HG03442 (cell line): ENCODE results near the gene UQCR11.

Source experiments
- ATAC-seq: cut with Tn5 transposase; IDR thresholded peaks from one replicate; pipeline ENCODE4 v1.9.1; 2021; ENCODE audit warnings: mild to moderate bottlenecking, moderate library complexity; ENCODE audit not compliant: unreplicated experiment

The UQCR11 gene

GRCh38 chr19:1618157-1619093 lies 13.2 kb upstream of the UQCR11 start:
- no peak for ATAC-seq

- no peak for ATAC-seq
Measured at GRCh38 chr19:1616875-1617274, 11.6 kb upstream of the UQCR11 start.

DNA sequence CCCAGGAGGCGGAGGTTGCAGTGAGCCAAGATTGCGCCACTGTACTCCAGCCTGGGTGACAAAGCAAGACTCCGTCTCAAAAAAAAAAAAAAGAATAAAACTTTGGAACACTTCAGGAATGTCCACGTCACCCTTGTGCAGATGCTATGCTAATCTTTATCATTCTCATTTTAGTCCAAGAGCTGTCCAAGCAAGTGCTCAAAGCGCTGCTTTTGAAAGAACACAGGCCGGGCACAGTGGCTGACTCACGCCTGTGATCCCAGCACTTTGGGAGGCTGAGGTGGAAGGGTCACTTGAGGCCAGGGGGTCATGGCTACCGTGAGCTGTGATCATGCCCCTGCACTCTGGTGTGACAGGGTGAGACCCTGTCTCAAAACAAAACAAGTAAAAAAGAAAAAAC lies 11.1 kb upstream of the UQCR11 start:
- no peak for ATAC-seq

GRCh38 chr19:1615156-1615765 lies 10.0 kb upstream of the UQCR11 start:
- ATAC-seq: no peak

- ATAC-seq: no peak
Measured at GRCh38 chr19:1613808-1614570, 8.7 kb upstream of the UQCR11 start.

DNA sequence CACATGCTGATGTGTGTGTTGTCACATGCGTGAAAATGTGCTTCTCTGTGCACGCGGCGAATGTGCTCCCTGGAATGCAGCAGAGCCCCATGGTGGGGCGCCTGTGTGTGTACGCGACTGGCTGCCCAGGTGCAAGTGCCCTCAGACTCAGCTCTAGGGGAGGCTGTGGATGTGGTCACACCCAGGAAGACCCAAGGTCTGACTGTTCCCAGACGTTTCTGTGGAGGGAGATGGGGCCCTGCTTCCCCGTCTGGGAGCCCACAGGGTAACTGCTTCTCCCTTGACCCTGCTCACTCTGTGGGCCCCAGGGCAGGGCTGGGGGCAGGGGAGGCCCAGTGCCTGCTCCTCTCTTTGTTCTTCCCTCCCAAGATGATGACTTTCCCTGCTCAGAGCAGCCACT lies 7.9 kb upstream of the UQCR11 start:
- ATAC-seq: no peak

DNA sequence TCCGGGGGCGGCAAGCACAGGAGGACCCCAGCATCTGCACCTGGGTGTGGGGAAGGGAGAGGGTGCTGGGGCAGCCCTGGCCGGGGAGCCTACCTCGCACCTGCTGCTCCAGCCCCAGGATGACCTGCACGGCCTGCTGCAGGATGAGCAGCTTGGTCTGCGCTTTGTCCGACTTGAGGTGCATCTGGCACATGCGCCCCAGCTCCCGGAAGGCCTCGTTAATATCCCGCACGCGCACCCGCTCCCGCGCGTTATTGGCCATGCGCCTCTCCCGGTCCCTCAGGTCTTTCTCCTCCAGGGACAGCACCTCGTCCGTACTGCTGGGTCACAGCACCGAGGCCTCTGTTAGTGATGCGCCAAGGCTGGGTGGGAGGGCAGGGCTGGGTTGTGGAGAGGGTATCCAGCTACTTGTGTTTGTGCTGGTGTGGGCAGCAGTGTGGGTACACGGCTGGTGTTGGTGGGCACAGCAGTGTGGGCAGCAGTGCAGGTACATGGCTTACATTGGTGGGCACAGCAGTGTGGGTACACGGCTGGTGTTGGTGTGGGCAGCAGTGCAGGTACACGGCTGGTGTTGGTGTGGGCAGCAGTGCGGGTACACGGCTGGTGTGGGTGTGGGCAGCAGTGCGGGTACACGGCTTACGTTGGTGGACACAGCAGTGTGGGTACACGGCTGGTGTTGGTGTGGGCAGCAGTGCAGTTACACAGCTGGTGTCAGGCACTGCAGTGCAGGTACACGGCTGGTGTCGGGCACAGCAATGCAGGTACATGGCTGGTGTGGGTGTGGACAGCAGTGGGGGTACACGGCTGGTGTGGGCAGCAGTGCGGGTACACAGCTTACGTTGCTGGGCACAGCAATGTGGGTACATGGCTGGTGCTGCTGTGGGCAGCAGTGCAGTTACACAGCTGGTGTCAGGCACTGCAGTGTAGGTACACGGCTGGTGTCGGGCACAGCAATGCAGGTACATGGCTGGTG lies 7.1 kb upstream of the UQCR11 start:
- ATAC-seq: no peak

DNA sequence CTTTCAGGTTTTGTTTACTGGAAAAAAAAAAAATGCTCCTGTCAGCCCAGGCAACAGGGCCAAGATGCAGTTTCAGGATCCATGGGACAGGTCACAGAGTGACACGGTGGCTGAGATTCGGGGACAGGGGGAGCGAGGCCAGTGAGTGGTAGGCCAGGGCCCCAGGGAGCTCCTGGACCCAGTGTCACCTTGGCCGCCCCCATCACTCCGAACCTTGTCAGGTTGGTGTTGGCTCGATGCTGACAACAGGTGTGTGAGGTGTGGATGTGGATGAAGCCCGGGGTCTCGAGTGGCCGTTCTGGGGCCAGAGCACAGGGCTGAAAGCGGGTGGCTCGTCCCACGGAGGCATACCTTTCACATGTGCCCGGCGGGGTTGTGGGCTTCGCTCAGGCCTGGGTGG lies 6.1 kb upstream of the UQCR11 start:
- no peak for ATAC-seq

GRCh38 chr19:1610579-1610978 lies 5.3 kb upstream of the UQCR11 start:
- ATAC-seq: no peak

DNA sequence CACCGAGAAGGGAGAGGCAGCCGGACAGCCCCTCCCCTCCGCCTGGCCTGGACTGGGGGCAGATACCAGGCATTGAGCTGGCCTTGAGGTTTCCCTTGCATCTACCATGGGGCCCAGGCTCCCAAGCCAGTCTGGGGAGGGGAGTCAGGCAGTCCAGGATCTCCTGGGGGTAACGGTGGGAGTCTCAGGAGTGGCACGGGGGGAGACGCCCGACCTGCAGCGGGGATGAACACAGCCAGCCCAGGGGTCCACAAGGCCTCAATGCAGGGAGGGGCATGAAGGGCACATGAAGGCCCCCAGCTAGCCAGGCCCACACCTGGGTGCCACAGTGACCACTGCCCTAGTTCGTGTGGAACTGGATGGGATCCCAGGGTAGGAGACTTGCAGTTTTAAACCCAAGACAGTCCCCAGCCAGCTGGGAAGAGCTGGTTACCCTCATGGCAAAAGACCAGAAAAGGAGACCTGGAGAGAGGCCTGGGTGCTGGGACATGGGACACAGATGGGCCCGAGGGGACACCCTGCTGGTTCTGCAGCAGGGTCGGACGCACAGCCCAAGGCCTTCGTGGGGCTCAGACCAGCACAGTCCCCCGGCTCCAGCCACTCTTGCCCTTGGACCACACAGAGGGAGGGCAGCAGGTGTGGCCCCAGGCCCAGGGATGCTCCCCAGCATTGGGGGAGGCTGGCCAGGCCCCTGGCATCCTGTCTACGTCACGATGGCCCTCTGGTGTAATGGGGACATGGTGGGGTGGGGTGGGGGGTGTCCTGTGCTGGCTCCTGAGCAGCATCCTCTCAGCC lies 4.6 kb upstream of the UQCR11 start:
- ATAC-seq: no peak

- no peak for ATAC-seq
Measured at GRCh38 chr19:1609103-1609396, 3.8 kb upstream of the UQCR11 start.

DNA sequence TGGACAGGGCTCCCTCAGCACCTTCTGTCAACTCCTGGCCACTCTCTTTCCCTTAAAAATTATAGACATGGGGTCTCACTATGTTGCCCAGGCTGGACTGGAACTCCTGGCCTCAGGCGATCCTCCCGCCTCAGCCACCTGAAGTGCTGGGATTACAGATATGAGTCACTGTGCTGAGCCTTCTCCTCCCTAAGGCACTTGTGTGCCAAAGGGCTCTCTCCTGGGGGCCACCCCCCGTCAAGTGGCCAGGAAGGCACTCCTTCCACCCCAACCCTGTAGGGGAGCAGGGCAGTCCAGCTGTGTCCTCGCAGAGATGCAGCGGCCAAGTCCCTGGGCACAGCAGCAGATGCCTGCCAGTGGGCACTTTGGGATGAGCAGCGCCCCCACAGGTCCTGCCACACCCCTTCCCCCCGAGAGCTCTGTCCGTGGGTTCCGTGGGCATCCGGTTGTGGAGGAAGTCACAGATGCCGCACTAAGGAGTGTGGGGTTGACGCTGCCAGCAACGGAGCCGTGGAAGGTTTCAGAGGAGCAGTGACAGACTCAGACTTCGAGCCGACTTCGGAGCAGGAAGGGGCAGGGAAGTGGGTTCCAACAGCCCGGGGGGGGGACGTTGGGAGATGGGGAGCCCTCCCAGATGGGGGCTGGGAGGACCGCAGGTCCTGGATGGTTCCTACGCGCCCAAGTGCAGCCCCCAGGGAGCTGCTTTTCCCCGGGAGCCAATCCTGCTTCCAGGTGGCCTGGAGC lies 3.3 kb upstream of the UQCR11 start:
- no peak for ATAC-seq

DNA sequence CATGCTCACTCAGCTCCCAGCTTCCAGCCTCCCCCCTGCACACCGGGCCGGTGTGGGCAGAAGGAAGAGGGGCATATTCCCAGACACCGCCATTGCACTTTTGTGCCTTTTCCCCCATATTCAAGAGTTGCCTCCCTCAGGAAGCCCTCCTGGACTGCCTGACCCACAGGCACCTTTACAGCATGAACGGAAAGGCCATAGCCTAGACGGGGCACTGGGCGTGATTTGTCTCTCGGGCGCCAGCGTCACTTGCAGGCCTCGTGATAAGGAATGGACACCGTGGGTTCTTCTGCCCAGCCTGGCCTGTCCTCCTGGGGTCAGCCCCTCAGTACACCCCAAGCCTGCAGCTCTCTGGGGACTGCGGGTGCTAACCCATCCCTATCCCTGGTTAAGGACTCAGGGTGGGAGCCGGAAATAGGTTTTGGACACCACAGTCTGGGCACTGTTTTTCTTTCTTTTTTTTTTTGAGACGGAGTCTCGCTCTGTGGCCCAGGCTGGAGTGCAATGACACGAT lies 933 bp upstream of the UQCR11 start:
- ATAC-seq: no peak

DNA sequence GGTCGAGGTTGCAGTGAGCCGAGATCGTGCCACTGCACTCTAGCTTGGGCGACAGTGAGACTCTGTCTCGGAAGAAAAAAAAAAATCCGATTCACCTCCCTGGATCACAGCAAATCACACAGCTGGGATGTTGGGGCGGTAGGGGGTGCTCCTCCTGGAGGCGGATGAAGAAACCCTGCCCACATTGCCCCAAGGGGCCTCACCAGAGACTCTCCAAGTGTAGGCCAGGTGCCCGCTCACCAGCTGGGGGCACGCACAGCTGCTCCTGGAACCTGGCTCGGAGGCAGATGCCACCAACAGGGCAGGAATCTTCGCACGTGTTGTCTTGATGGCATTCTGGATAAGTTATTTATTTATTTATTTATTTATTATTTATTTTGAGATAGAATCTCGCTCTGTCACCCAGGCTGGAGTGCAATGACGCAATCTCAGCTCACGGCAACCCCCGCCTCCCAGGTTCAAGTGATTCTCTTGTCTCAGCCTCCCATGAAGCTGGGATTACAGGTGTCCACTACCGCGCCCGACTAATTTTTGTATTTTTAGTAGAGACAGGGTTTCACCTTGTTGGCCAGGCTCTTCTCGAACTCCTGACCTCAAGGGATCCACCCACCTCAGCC lies 3.1 kb downstream of the UQCR11 start:
- ATAC-seq: no peak

- no peak for ATAC-seq
Measured at GRCh38 chr19:1601613-1602064, 3.6 kb downstream of the UQCR11 start.

DNA sequence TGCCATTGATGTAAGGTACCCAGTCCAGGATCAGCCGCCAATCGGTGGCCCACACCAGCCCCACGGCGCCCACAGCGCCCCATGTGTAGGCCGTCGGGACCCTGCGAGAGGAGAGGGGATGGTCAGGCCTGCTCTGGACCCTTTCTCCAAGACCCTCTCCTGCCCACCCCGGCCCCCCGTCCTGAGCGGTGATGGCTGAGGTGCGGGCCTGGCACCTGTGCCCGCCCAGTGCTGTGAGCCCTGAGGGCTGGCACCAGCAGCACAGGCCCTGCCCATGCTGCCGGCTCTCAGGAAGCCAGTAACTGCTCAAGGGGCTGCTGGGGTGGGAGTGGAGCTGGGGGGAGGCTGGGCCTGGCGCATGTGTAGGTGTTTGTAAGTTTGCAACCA lies 5.8 kb downstream of the UQCR11 start:
- ATAC-seq: no peak

GRCh38 chr19:1598777-1599459 lies 6.3 kb downstream of the UQCR11 start:
- no peak for ATAC-seq

DNA sequence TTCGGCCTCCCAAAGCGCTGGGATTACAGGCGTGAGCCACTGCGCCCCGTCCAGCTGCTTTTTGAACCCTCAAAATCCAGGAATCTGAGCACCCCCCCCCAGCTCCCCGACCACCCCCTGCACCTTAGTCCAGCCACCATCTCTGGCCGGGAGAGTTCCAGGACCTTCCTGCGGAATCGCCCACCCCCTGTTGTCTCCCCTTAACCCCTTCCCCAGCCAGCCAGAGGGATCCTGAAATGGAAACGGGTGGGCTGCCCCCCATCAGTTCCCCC lies 11.8 kb downstream of the UQCR11 start:
- no peak for ATAC-seq
